Measurements from ENCODE around the gene PLCG1. TPM values are rescaled to one million over a fixed set of nuclear protein-coding genes. Genes with fewer than 3 reads are reported as not detected.

The PLCG1 gene
- total RNA-seq, 3 donors from 2014 or later (not counting 1 experiment from before 2014, with no cell fraction given): 199 to 242 (median 236) TPM

DNA sequence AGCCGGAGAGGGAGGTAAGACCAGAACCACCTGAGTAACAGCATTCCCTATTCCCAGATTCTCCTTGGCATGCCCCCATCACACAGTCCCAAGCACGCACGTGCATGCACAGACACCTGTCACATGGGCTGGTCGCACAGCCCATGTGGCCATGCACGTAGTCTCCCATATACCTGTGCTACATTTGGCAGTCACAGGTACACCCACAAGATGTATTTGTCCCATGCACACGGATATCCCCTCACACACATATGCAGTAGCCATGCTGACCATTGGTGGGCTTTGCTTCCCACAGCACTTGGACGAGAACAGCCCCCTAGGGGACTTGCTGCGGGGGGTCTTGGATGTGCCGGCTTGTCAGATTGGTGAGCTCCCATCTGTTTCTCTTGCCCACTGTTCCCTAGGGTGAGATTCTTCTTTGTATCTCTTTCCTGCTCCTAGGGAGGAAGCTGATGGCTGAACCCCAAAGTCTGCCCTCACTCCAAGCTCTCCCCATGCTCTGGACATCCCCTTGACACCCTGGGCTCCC lies 31.9 kb downstream of the PLCG1 start:
- no peak overlapping the region for H3K4me3 ChIP-seq (ENCODE audit: low read length)
- TF ChIP-seq, protein P1, sequence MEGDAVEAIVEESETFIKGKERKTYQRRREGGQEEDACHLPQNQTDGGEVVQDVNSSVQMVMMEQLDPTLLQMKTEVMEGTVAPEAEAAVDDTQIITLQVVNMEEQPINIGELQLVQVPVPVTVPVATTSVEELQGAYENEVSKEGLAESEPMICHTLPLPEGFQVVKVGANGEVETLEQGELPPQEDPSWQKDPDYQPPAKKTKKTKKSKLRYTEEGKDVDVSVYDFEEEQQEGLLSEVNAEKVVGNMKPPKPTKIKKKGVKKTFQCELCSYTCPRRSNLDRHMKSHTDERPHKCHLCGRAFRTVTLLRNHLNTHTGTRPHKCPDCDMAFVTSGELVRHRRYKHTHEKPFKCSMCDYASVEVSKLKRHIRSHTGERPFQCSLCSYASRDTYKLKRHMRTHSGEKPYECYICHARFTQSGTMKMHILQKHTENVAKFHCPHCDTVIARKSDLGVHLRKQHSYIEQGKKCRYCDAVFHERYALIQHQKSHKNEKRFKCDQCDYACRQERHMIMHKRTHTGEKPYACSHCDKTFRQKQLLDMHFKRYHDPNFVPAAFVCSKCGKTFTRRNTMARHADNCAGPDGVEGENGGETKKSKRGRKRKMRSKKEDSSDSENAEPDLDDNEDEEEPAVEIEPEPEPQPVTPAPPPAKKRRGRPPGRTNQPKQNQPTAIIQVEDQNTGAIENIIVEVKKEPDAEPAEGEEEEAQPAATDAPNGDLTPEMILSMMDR (IDR thresholded peaks at IDR 0.05): no peak
- H3K9me3 ChIP-seq (ENCODE audit: control insufficient read depth, insufficient read depth, low read length): no peaks in the 10 kb centered on the region
- H3K36me3 ChIP-seq (ENCODE audit: control insufficient read depth, insufficient read depth, low read length): peaks cover 92% of the 10 kb centered on the region
- no peaks in the 10 kb centered on the region for H3K9me3 Mint-ChIP-seq
- H3K27ac ChIP-seq (ENCODE audit: low read length): no peak overlapping the region
- H3K4me1 Mint-ChIP-seq: peaks cover 32 to 38% of the 10 kb centered on the region in 2 donors
- peaks cover 23% of the 10 kb centered on the region for H3K4me1 ChIP-seq (ENCODE audit: control insufficient read depth, insufficient read depth, low read length)
- intact Hi-C loops (cut with micrococcal nuclease): no loop called here
- no peaks in the 10 kb centered on the region for H3K27me3 ChIP-seq (ENCODE audit: control insufficient read depth, insufficient read depth, low read length)
- ATAC-seq: no peak
- peaks cover 27% of the 10 kb centered on the region for H3K36me3 Mint-ChIP-seq
- H3K27me3 Mint-ChIP-seq (ENCODE audit: low read depth in 2 of 2): peaks cover 0 to 3% of the 10 kb centered on the region in 2 donors
- no peak for DNase-seq
- 97% methylated on average over 9 of the region's 9 CpGs for WGBS (ENCODE audit: insufficient coverage)
- H3K4me3 Mint-ChIP-seq: no peak overlapping the region
- no peak overlapping the region for H3K27ac Mint-ChIP-seq

DNA sequence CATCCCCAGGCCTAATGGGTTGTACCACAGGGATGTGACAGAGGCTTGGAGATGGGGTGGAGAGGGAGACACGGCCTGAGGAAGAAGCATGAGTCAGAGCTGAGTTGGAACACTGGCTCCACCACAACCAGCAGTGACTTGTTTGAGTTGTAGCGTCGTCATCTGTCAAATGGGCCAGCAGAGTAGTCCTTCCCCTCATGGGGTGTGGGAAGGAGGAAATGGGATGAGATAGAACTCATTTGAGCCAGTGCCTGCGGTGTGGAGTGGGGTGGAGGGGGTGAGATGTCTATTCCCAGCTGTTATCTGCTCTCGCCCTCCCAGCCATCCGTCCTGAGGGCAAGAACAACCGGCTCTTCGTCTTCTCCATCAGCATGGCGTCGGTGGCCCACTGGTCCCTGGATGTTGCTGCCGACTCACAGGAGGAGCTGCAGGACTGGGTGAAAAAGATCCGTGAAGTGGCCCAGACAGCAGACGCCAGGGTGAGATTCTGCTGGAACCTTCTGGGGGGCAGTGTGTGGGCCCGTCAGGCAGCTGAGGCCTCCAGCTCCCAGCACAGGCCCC lies 32.5 kb downstream of the PLCG1 start:
- 95% methylated on average over 14 of the region's 14 CpGs for WGBS (ENCODE audit: insufficient coverage)
- H3K27me3 ChIP-seq (ENCODE audit: control insufficient read depth, insufficient read depth, low read length): no peaks in the 10 kb centered on the region
- peaks cover 92% of the 10 kb centered on the region for H3K36me3 ChIP-seq (ENCODE audit: control insufficient read depth, insufficient read depth, low read length)
- peaks cover 30 to 38% of the 10 kb centered on the region in 2 donors for H3K4me1 Mint-ChIP-seq
- DNase-seq (no peak), ATAC-seq (no peak)
- intact Hi-C loops (cut with micrococcal nuclease): no loop called here
- no peak overlapping the region for H3K27ac ChIP-seq (ENCODE audit: low read length)
- H3K4me3 ChIP-seq (ENCODE audit: low read length): no peak overlapping the region
- peak overlapping the region in 1 of 2 donors; percentile 53 for H3K27ac Mint-ChIP-seq
- H3K4me1 ChIP-seq (ENCODE audit: control insufficient read depth, insufficient read depth, low read length): peaks cover 23% of the 10 kb centered on the region
- H3K36me3 Mint-ChIP-seq: peaks cover 22% of the 10 kb centered on the region
- no peaks in the 10 kb centered on the region for H3K9me3 ChIP-seq (ENCODE audit: control insufficient read depth, insufficient read depth, low read length)
- H3K27me3 Mint-ChIP-seq (ENCODE audit: low read depth in 2 of 2): no peaks in the 10 kb centered on the region
- H3K9me3 Mint-ChIP-seq: no peaks in the 10 kb centered on the region
- TF ChIP-seq, protein P1 (IDR thresholded peaks at IDR 0.05): no peak
- no peak overlapping the region for H3K4me3 Mint-ChIP-seq

DNA sequence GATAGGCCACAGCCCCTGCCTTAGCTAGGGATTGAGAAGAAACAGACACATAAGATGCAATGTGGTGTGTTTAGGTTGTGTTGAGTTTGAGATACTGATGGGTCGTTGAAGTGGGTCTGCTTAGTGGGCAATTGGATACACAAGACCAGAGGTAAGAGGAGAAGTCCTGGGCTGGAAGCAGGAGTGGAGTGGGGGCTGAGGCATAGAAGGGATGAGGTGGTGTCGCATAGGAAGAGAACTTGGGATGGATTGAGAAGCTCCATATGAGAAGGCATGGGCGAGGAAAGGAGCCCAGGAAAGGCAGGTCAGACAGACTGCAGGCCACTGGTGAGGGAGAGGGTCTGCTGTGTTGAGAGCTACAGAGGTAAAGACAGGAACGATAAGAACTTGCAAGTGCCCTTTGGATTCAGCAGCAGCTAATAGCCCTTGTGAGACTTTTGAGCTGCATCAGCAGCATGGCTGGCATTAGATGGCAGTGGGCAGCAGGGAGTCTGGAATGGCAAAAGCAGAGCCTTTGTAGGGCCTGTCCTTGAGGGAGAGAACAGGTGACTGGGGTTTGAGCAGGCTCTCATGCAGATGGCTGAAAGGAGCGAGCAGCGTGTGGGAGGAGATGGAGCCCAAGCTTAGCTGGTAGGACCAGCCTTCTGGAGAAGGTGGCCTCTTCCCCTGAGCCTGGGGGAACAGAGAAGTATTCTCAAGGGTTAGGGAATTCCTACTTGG lies 33.2 kb downstream of the PLCG1 start:
- no peaks in the 10 kb centered on the region for H3K27me3 ChIP-seq (ENCODE audit: control insufficient read depth, insufficient read depth, low read length)
- no peak overlapping the region for H3K4me3 ChIP-seq (ENCODE audit: low read length)
- H3K36me3 ChIP-seq (ENCODE audit: control insufficient read depth, insufficient read depth, low read length): peaks cover 89% of the 10 kb centered on the region
- H3K4me1 ChIP-seq (ENCODE audit: control insufficient read depth, insufficient read depth, low read length): peaks cover 23% of the 10 kb centered on the region
- intact Hi-C loops (cut with micrococcal nuclease): no loop called here
- Mint-ChIP-seq H3K9me3 (no peaks in the 10 kb centered on the region), H3K4me3 (no peak overlapping the region), H3K36me3 (peaks cover 22% of the 10 kb centered on the region), H3K27ac (peak overlapping the region in 1 of 2 donors; percentile 53), H3K4me1 (peaks cover 30 to 38% of the 10 kb centered on the region in 2 donors), H3K27me3 (ENCODE audit: low read depth in 2 of 2) (no peaks in the 10 kb centered on the region)
- DNase-seq: no peak
- no peaks in the 10 kb centered on the region for H3K9me3 ChIP-seq (ENCODE audit: control insufficient read depth, insufficient read depth, low read length)
- H3K27ac ChIP-seq (ENCODE audit: low read length): no peak overlapping the region
- 98% methylated on average over 6 of the region's 6 CpGs for WGBS (ENCODE audit: insufficient coverage)
- TF ChIP-seq, protein P1 (IDR thresholded peaks at IDR 0.05): no peak
- no peak for ATAC-seq
